ENCODE results near the gene ZNF653. TPM values are rescaled to one million over a fixed set of nuclear protein-coding genes. Genes with fewer than 3 reads are reported as not detected.

ZNF653 gene
- total RNA-seq, 1 donor, result 2.9 TPM

GRCh38 chr19:11535792-11536595 lies 30.4 kb upstream of the ZNF653 start:
- H3K4me3 ChIP-seq (ENCODE audit: insufficient read depth, low read length), result peak overlapping the region; percentile 63
- no peaks in the 10 kb centered on the region for H3K9me3 ChIP-seq (ENCODE audit: low read depth, low read length)
- no peaks in the 10 kb centered on the region for H3K36me3 ChIP-seq (ENCODE audit: insufficient read depth, low read length)
- peak; percentile 100 for DNase-seq (ENCODE audit: insufficient read length, low spot score, missing footprints)
- peak overlapping the region; percentile 80 for H3K27ac ChIP-seq (ENCODE audit: low read depth, low read length)
- H3K4me2 ChIP-seq (ENCODE audit: insufficient read depth, low read length), result peak overlapping the region; percentile 71
- no peaks in the 10 kb centered on the region for H4K20me1 ChIP-seq (ENCODE audit: insufficient read depth, low read length)
- H3K27me3 ChIP-seq (ENCODE audit: insufficient read depth, low read length), result no peaks in the 10 kb centered on the region
- H3K4me1 ChIP-seq (ENCODE audit: insufficient read depth, low read length), result peaks cover 30% of the 10 kb centered on the region
- TF ChIP-seq CTCF (IDR thresholded peaks at IDR 0.05; ENCODE audit: extremely low read depth, low read depth, low read length), result peak; percentile 87
- no peaks in the 10 kb centered on the region for H3K79me2 ChIP-seq (ENCODE audit: insufficient read depth, low read length)
- peak overlapping the region; percentile 67 for H2AFZ ChIP-seq (ENCODE audit: low read length)

- Histone ChIP-seq H3K4me3 (ENCODE audit: insufficient read depth, low read length) (no peak overlapping the region), H4K20me1 (ENCODE audit: insufficient read depth, low read length) (no peaks in the 10 kb centered on the region), H3K36me3 (ENCODE audit: insufficient read depth, low read length) (no peaks in the 10 kb centered on the region), H3K4me1 (ENCODE audit: insufficient read depth, low read length) (peaks cover 30% of the 10 kb centered on the region), H3K79me2 (ENCODE audit: insufficient read depth, low read length) (no peaks in the 10 kb centered on the region), H3K9me3 (ENCODE audit: low read depth, low read length) (no peaks in the 10 kb centered on the region), H3K4me2 (ENCODE audit: insufficient read depth, low read length) (no peak overlapping the region), H2AFZ (ENCODE audit: low read length) (no peak overlapping the region), H3K27ac (ENCODE audit: low read depth, low read length) (no peak overlapping the region), H3K27me3 (ENCODE audit: insufficient read depth, low read length) (no peaks in the 10 kb centered on the region)
- peak; percentile 56 for DNase-seq (ENCODE audit: insufficient read length, low spot score, missing footprints)
- no peak for TF ChIP-seq CTCF (IDR thresholded peaks at IDR 0.05; ENCODE audit: extremely low read depth, low read depth, low read length)
These were observed 29.3 kb upstream of the ZNF653 start for GRCh38 chr19:11534948-11535347.

GRCh38 chr19:11534538-11534937 lies 28.9 kb upstream of the ZNF653 start:
- no peaks in the 10 kb centered on the region for H3K79me2 ChIP-seq (ENCODE audit: insufficient read depth, low read length)
- no peak overlapping the region for H3K27ac ChIP-seq (ENCODE audit: low read depth, low read length)
- no peak for DNase-seq (ENCODE audit: insufficient read length, low spot score, missing footprints)
- no peaks in the 10 kb centered on the region for H3K36me3 ChIP-seq (ENCODE audit: insufficient read depth, low read length)
- no peak overlapping the region for H3K4me3 ChIP-seq (ENCODE audit: insufficient read depth, low read length)
- no peak overlapping the region for H3K4me2 ChIP-seq (ENCODE audit: insufficient read depth, low read length)
- no peaks in the 10 kb centered on the region for H3K9me3 ChIP-seq (ENCODE audit: low read depth, low read length)
- TF ChIP-seq CTCF (IDR thresholded peaks at IDR 0.05; ENCODE audit: extremely low read depth, low read depth, low read length), result no peak
- H3K27me3 ChIP-seq (ENCODE audit: insufficient read depth, low read length), result no peaks in the 10 kb centered on the region
- H2AFZ ChIP-seq (ENCODE audit: low read length), result no peak overlapping the region
- peaks cover 30% of the 10 kb centered on the region for H3K4me1 ChIP-seq (ENCODE audit: insufficient read depth, low read length)
- no peaks in the 10 kb centered on the region for H4K20me1 ChIP-seq (ENCODE audit: insufficient read depth, low read length)

GRCh38 chr19:11530432-11530831 lies 24.8 kb upstream of the ZNF653 start:
- Histone ChIP-seq H3K27me3 (ENCODE audit: insufficient read depth, low read length) (no peaks in the 10 kb centered on the region), H3K4me3 (ENCODE audit: insufficient read depth, low read length) (no peak overlapping the region), H3K4me1 (ENCODE audit: insufficient read depth, low read length) (peaks cover 27% of the 10 kb centered on the region), H3K79me2 (ENCODE audit: insufficient read depth, low read length) (peaks cover 5% of the 10 kb centered on the region), H3K9me3 (ENCODE audit: low read depth, low read length) (no peaks in the 10 kb centered on the region), H3K4me2 (ENCODE audit: insufficient read depth, low read length) (no peak overlapping the region), H3K27ac (ENCODE audit: low read depth, low read length) (no peak overlapping the region), H3K36me3 (ENCODE audit: insufficient read depth, low read length) (no peaks in the 10 kb centered on the region), H2AFZ (ENCODE audit: low read length) (peak overlapping the region; percentile 39), H4K20me1 (ENCODE audit: insufficient read depth, low read length) (no peaks in the 10 kb centered on the region)
- peak; percentile 23 for TF ChIP-seq CTCF (IDR thresholded peaks at IDR 0.05; ENCODE audit: extremely low read depth, low read depth, low read length)
- peak; percentile 89 for DNase-seq (ENCODE audit: insufficient read length, low spot score, missing footprints)
